SW 1271 (cell line): ENCODE results near the gene FAM210A.

Source experiments
- DNase-seq, 2 experiments: peaks; one replicate each; lab custom pipeline; 2025; lab: John Stamatoyannopoulos, UW

Gene FAM210A

GRCh38 chr18:13621886-13622619 is 104.3 kb downstream of the FAM210A start:
- no peak for DNase-seq

GRCh38 chr18:13621446-13621849 is 104.9 kb downstream of the FAM210A start:
- DNase-seq = no peak

- no peak for DNase-seq
These were observed 105.4 kb downstream of the FAM210A start for GRCh38 chr18:13620818-13621445.

- DNase-seq = no peak
These were observed 106.1 kb downstream of the FAM210A start for GRCh38 chr18:13620206-13620672.

GRCh38 chr18:13619505-13620205 is 106.7 kb downstream of the FAM210A start:
- no peak for DNase-seq

- no peak for DNase-seq
These were observed 107.5 kb downstream of the FAM210A start for GRCh38 chr18:13618760-13619438.

GRCh38 chr18:13617826-13618515 is 108.4 kb downstream of the FAM210A start:
- DNase-seq = no peak

- DNase-seq = no peak
These were observed 109.8 kb downstream of the FAM210A start for GRCh38 chr18:13616525-13617035.

GRCh38 chr18:13616041-13616440 is 110.3 kb downstream of the FAM210A start:
- no peak for DNase-seq

- DNase-seq = no peak
These were observed 110.9 kb downstream of the FAM210A start for GRCh38 chr18:13615432-13615861.

- no peak for DNase-seq
These were observed 111.6 kb downstream of the FAM210A start for GRCh38 chr18:13614641-13615288.

GRCh38 chr18:13613591-13614501 is 112.5 kb downstream of the FAM210A start:
- DNase-seq = no peak
